ENCODE measurements around the gene NUDC. TPM values are rescaled to one million over a fixed set of nuclear protein-coding genes. Genes with fewer than 3 reads are reported as not detected.

NUDC gene
- total and polyA plus RNA-seq, 10 of the 15 experiments (the other 5 are each of a cell fraction or from before 2014, with no cell fraction given), result 5.5 to 227 (median 67.4) TPM

DNA sequence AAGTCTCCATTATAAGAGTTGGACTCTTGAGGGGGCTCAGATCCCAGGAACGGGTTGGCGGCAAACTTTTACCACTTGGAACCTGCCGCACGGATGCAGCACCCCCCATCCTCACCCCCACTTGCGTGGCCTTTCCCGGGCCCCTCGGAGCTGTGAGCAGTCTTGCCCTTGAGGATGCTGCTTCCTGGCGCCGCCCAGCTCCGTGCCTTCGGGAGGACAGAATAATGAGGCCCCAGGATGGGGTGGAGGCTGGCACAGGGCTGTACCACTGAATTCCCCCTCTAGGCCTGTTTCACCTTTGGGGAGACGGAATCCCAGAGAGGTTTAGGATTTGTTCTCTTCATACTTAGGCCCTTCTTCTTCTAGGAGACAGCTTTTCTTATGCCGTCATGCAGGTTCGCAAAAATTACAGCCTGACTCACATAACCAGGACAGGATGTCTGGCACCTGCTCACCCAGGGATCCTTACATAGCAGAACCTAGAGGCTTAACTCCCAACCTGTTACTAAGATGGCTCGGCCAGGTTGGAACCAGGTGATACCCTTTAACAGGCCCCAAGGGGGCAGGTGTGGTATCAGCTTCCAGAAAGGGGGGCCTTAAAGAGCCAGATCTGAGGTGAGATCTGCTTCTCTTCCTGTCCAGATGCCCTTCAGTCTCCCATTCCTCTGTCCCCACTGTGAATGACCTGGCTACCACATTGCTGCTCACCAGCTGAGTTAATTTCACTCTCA, 73.4 kb downstream of the NUDC start:
- Histone ChIP-seq H3K4me2 (ENCODE audit: control insufficient read depth, insufficient read depth) (no peak overlapping the region), H3K4me1 (ENCODE audit: control insufficient read depth, insufficient read depth, low read length) (peaks cover 5% of the 10 kb centered on the region), H3K79me2 (ENCODE audit: control insufficient read depth, insufficient read depth, low read length) (no peaks in the 10 kb centered on the region), H3K36me3 (ENCODE audit: control insufficient read depth in 2 of 2, insufficient read depth in 2 of 2, low read length in 1 of 2) (no peaks in the 10 kb centered on the region), H4K20me1 (ENCODE audit: control insufficient read depth, insufficient read depth) (no peaks in the 10 kb centered on the region; the same call in 1 of the 2 replicates), H3K27me3 (replicated peaks in 1 of 2; ENCODE audit: control insufficient read depth in 2 of 2, insufficient read depth in 2 of 2, low read length in 1 of 2) (peaks cover 2 to 13% of the 10 kb centered on the region in 2 experiments), H3K4me3 (no peak overlapping the region), H3K9ac (ENCODE audit: control insufficient read depth, insufficient read depth, low read length) (no peak overlapping the region), H2AFZ (ENCODE audit: control insufficient read depth, low read depth, low read length) (no peak overlapping the region), H3K9me3 (replicated peaks; ENCODE audit: control insufficient read depth, insufficient read depth, low read length) (no peaks in the 10 kb centered on the region), H3K27ac (ENCODE audit: control insufficient read depth, insufficient read depth) (no peak overlapping the region)
- in situ Hi-C loops (cut with MboI) (no loop called here), intact Hi-C loops (cut with micrococcal nuclease; ENCODE audit: unreplicated experiment) (loop anchor here (5.0 kb wide), 1 partner anchor 47 kb away; no protein-coding TSS in a partner anchor)
- no TSS peak for BruUV-seq (replicated peaks)
- ChIA-PET POLR2A (interaction anchor here (0.9 kb wide), 1 partner anchor 270 kb away, joined by 3 read pairs; no protein-coding TSS in a partner anchor), RAD21 (ENCODE audit: unreplicated experiment) (interaction anchor here (1.9 to 4.0 kb wide), 2 partner anchors 9 to 50 kb away, joined by 5 to 57 read pairs; no protein-coding TSS in a partner anchor), CTCF (interaction anchor here (0.8 to 7.0 kb wide), 3 partner anchors 14 to 102 kb away, joined by 3 to 99 read pairs (median 31); no protein-coding TSS in a partner anchor), SMC1A (ENCODE audit: uncharacterized antibody, unreplicated experiment) (interaction anchor here (2.3 to 3.7 kb wide), 3 partner anchors 9 to 103 kb away, joined by 6 to 43 read pairs (median 35); no protein-coding TSS in a partner anchor)
- FAIRE-seq (no peak), ATAC-seq (no peak), DNase-seq (ENCODE audit: low read depth, low spot score) (no peak)
- 66% methylated on average over 12 of the region's 15 CpGs for WGBS (ENCODE audit: insufficient coverage, insufficient replicate concordance, low lambda C conversion rate, missing lambda C conversion rate)
- TF ChIP-seq CHD4 (IDR thresholded peaks at IDR 0.05) (no peak), IRF3 (IDR thresholded peaks at IDR 0.05) (no peak), POLR2A (IDR thresholded peaks at IDR 0.05; ENCODE audit: low read depth, low read length) (no peak), ATF7 (IDR thresholded peaks at IDR 0.05; ENCODE audit: low read depth) (no peak), HDGF (IDR thresholded peaks at IDR 0.05) (no peak)

All from GM12878 (cell line).